Fibroblast of skin of abdomen (primary cell): Measurements from ENCODE around the gene BCL2L2.
"Not testable (repeated sequence)": the region's sequence is repeated elsewhere in the genome, so short reads cannot be mapped to it uniquely, and the experiment has no call there.

Source experiments
- DNase-seq: peaks from one replicate; pipeline ENCODE4 v3.0.0-alpha.2; 2013

Gene BCL2L2

GRCh38 chr14:23324993-23325392 is 18.4 kb downstream of the BCL2L2 start:
- no peak for DNase-seq

- DNase-seq = not testable (repeated sequence)
Observed at GRCh38 chr14:23325746-23326145, 19.1 kb downstream of the BCL2L2 start.

GRCh38 chr14:23326491-23327332 is 20.1 kb downstream of the BCL2L2 start:
- DNase-seq = no peak

GRCh38 chr14:23327947-23328744 is 21.5 kb downstream of the BCL2L2 start:
- peak; percentile 73 for DNase-seq

GRCh38 chr14:23335623-23336022 is 29.0 kb downstream of the BCL2L2 start:
- no peak for DNase-seq

GRCh38 chr14:23339506-23340268 is 33.1 kb downstream of the BCL2L2 start:
- DNase-seq = no peak

- DNase-seq = no peak
Observed at GRCh38 chr14:23344481-23344880, 37.8 kb downstream of the BCL2L2 start.

- no peak for DNase-seq
Observed at GRCh38 chr14:23345987-23346692, 39.5 kb downstream of the BCL2L2 start.

GRCh38 chr14:23346693-23347405 is 40.2 kb downstream of the BCL2L2 start:
- no peak for DNase-seq

GRCh38 chr14:23347406-23348296 is 41.0 kb downstream of the BCL2L2 start:
- no peak for DNase-seq

- DNase-seq = no peak
Observed at GRCh38 chr14:23348297-23348655, 41.6 kb downstream of the BCL2L2 start.

GRCh38 chr14:23349156-23349845 is 42.7 kb downstream of the BCL2L2 start:
- no peak for DNase-seq

- DNase-seq = no peak
Observed at GRCh38 chr14:23351681-23352505, 45.3 kb downstream of the BCL2L2 start.

- peak; percentile 93 for DNase-seq
Observed at GRCh38 chr14:23352506-23353432, 46.1 kb downstream of the BCL2L2 start, which contains the start of gene SLC22A17. TSS of gene SLC22A17 (minus strand) at chr14:23352887.

- DNase-seq = no peak
Observed at GRCh38 chr14:23353433-23353780, 46.8 kb downstream of the BCL2L2 start.

GRCh38 chr14:23354990-23355389 is 48.4 kb downstream of the BCL2L2 start:
- no peak for DNase-seq

- no peak for DNase-seq
Observed at GRCh38 chr14:23355871-23356435, 49.3 kb downstream of the BCL2L2 start.

GRCh38 chr14:23356662-23357061 is 50.0 kb downstream of the BCL2L2 start:
- DNase-seq = no peak
